Neuronal stem cell (in vitro differentiated cells): Measurements from ENCODE around the gene STK33.

Experiments used
- DNase-seq: peaks from one replicate; pipeline ENCODE4 v3.0.0-alpha.2; 2013; ENCODE audit warnings: low spot score
- H2AFZ ChIP-seq: one replicate; pipeline ENCODE4 v1.6.1; 2013; ENCODE audit warnings: mild to moderate bottlenecking, low read length, inconsistent platforms
- H2AK5ac ChIP-seq: 2 replicates; pipeline ENCODE4 v1.6.1; 2013; ENCODE audit warnings: low read depth, mild to moderate bottlenecking, inconsistent platforms, low read length, moderate library complexity, mixed read lengths
- H2BK120ac ChIP-seq: 2 replicates; pipeline ENCODE4 v1.6.1; 2013; ENCODE audit warnings: low read depth, mild to moderate bottlenecking, inconsistent platforms, low read length, moderate library complexity, mixed read lengths
- H2BK12ac ChIP-seq: one replicate; pipeline ENCODE4 v1.6.1; 2013; ENCODE audit warnings: low read length, inconsistent platforms
- H2BK15ac ChIP-seq: 2 replicates; pipeline ENCODE4 v1.6.1; 2013; ENCODE audit warnings: mild to moderate bottlenecking, low read length, inconsistent platforms, mixed read lengths
- H2BK5ac ChIP-seq: one replicate; pipeline ENCODE4 v1.6.1; 2013; ENCODE audit warnings: inconsistent platforms, mild to moderate bottlenecking, low read length, moderate library complexity
- H3K14ac ChIP-seq: one replicate; pipeline ENCODE4 v1.6.1; 2013; ENCODE audit warnings: low read length, inconsistent platforms
- H3K18ac ChIP-seq: 2 replicates; pipeline ENCODE4 v1.6.1; 2013; ENCODE audit warnings: low read length, inconsistent platforms
- H3K23ac ChIP-seq: 2 replicates; pipeline ENCODE4 v1.6.1; 2013; ENCODE audit warnings: low read depth, mild to moderate bottlenecking, mixed read lengths, low read length, inconsistent platforms; ENCODE audit not compliant: poor library complexity
- H3K27ac ChIP-seq: replicated peaks from 3 replicates; pipeline ENCODE4 v1.5.1; 2013; ENCODE audit warnings: low read length, inconsistent platforms
- H3K27me3 ChIP-seq, 3 experiments: 2 replicates each; pipeline ENCODE4 v1.6.1; 2013; ENCODE audit warnings: low read length in 3 of 3, mild to moderate bottlenecking in 2 of 3, inconsistent platforms in 1 of 3, low read depth in 1 of 3, mixed read lengths in 1 of 3, moderate library complexity in 1 of 3; ENCODE audit not compliant: control insufficient read depth in 3 of 3, insufficient read depth in 3 of 3
- H3K36me3 ChIP-seq, 2 donors: replicated peaks in 1 of 2; 2 replicates each; pipeline ENCODE4 v1.6.1; 2013; ENCODE audit warnings: low read length in 2 of 2; ENCODE audit not compliant: control insufficient read depth in 2 of 2, insufficient read depth in 2 of 2
- H3K4ac ChIP-seq: 2 replicates; pipeline ENCODE4 v1.6.1; 2013; ENCODE audit warnings: inconsistent platforms, mild to moderate bottlenecking, low read length, moderate library complexity
- H3K4me1 ChIP-seq, 2 donors: 1 replicate in 1 of 2; 2 replicates in 1 of 2; pipeline ENCODE4 v1.6.1; 2013; ENCODE audit warnings: low read length in 2 of 2, low read depth in 1 of 2; ENCODE audit not compliant: control insufficient read depth in 2 of 2, insufficient read depth in 1 of 2
- H3K4me2 ChIP-seq: one replicate; pipeline ENCODE4 v1.6.1; 2013; ENCODE audit warnings: mild to moderate bottlenecking, low read length, inconsistent platforms; ENCODE audit not compliant: insufficient read depth, poor library complexity, severe bottlenecking
- H3K4me3 ChIP-seq, 2 donors: 2 replicates each; pipeline ENCODE4 v1.5.1; 2013; ENCODE audit warnings: low read length in 2 of 2, mild to moderate bottlenecking in 2 of 2, inconsistent platforms in 1 of 2, moderate library complexity in 1 of 2
- H3K79me1 ChIP-seq: one replicate; pipeline ENCODE4 v1.6.1; 2013; ENCODE audit warnings: low read depth, mild to moderate bottlenecking, inconsistent platforms, low read length, moderate library complexity
- H3K9ac ChIP-seq: one replicate; pipeline ENCODE4 v1.6.1; 2013; ENCODE audit warnings: mild to moderate bottlenecking, low read depth, low read length, inconsistent platforms; ENCODE audit not compliant: poor library complexity
- H3K9me3 ChIP-seq, 2 donors: replicated peaks in 1 of 2; 2 replicates each; pipeline versions ENCODE3 to v1.6.1; 2013; ENCODE audit warnings: low read length in 2 of 2, mild to moderate bottlenecking in 2 of 2, inconsistent platforms in 1 of 2, low read depth in 1 of 2, mixed read lengths in 1 of 2, moderate library complexity in 1 of 2; ENCODE audit not compliant: control insufficient read depth in 2 of 2, insufficient read depth in 1 of 2
- H4K8ac ChIP-seq: one replicate; pipeline ENCODE4 v1.6.1; 2013; ENCODE audit warnings: low read depth, mild to moderate bottlenecking, inconsistent platforms, low read length, moderate library complexity
- H4K91ac ChIP-seq: one replicate; pipeline ENCODE4 v1.6.1; 2013; ENCODE audit warnings: low read length, low read depth, mild to moderate bottlenecking, inconsistent platforms; ENCODE audit not compliant: poor library complexity
- WGBS, 2 donors: extraction: QIAGEN DNeasy Blood & Tissue Kit; methylation state at CpG; one replicate each; pipeline ENCODE4 v1.1.7; 2013; ENCODE audit warnings: missing lambda C conversion rate in 2 of 2, mixed read lengths in 1 of 2; ENCODE audit not compliant: insufficient read length in 2 of 2, insufficient replicate concordance in 1 of 2; ENCODE audit errors: extremely low coverage in 2 of 2; 5-methylcytosine and 5-hydroxymethylcytosine counted together

Gene STK33

GRCh38 chr11:8484251-8484650, 109.8 kb downstream of the STK33 start:
- H3K23ac ChIP-seq: no peak overlapping the region
- H3K4me3 ChIP-seq: no peak overlapping the region
- no peaks in the 10 kb centered on the region for H3K79me1 ChIP-seq
- no peak overlapping the region for H3K14ac ChIP-seq
- DNase-seq: no peak
- no peak overlapping the region for H3K27ac ChIP-seq
- H3K4me2 ChIP-seq: no peak overlapping the region
- H2BK12ac ChIP-seq: no peak overlapping the region
- H3K18ac ChIP-seq: no peak overlapping the region
- no peak overlapping the region for H4K8ac ChIP-seq
- no peak overlapping the region for H3K9ac ChIP-seq
- H2AK5ac ChIP-seq: no peak overlapping the region
- H4K91ac ChIP-seq: no peak overlapping the region
- peaks cover under 1% of the 10 kb centered on the region in 2 donors for H3K9me3 ChIP-seq
- no peak overlapping the region for H2BK15ac ChIP-seq
- H3K36me3 ChIP-seq: no peaks in the 10 kb centered on the region
- no peak overlapping the region for H2BK5ac ChIP-seq
- no peaks in the 10 kb centered on the region for H3K4me1 ChIP-seq
- H3K27me3 ChIP-seq: no peaks in the 10 kb centered on the region
- no peak overlapping the region for H2BK120ac ChIP-seq
- H2AFZ ChIP-seq: no peak overlapping the region
- WGBS, 2 donors: no CpG with 5 or more reads among the region's 3 CpGs
- no peak overlapping the region for H3K4ac ChIP-seq

GRCh38 chr11:8480858-8481257, 113.2 kb downstream of the STK33 start:
- Histone ChIP-seq H4K91ac (no peak overlapping the region), H3K4ac (no peak overlapping the region), H3K18ac (no peak overlapping the region), H2BK15ac (no peak overlapping the region), H3K27me3 (no peaks in the 10 kb centered on the region), H3K79me1 (no peaks in the 10 kb centered on the region), H2BK120ac (no peak overlapping the region), H2AK5ac (no peak overlapping the region), H3K9ac (no peak overlapping the region), H2AFZ (no peak overlapping the region), H3K4me2 (no peak overlapping the region), H4K8ac (no peak overlapping the region), H3K4me1 (no peaks in the 10 kb centered on the region), H3K27ac (no peak overlapping the region), H3K9me3 (peaks cover 0 to 2% of the 10 kb centered on the region in 2 donors), H3K36me3 (no peaks in the 10 kb centered on the region), H3K4me3 (no peak overlapping the region), H2BK12ac (no peak overlapping the region), H2BK5ac (no peak overlapping the region), H3K14ac (no peak overlapping the region), H3K23ac (no peak overlapping the region)
- no CpG with 5 or more reads among the region's 3 CpGs for WGBS, 2 donors
- DNase-seq: no peak

GRCh38 chr11:8477680-8478079, 116.3 kb downstream of the STK33 start:
- DNase-seq: no peak
- Histone ChIP-seq H3K4me2 (no peak overlapping the region), H3K36me3 (no peaks in the 10 kb centered on the region), H3K79me1 (no peaks in the 10 kb centered on the region), H3K23ac (no peak overlapping the region), H3K14ac (no peak overlapping the region), H2BK12ac (no peak overlapping the region), H3K9me3 (peaks cover 0 to 2% of the 10 kb centered on the region in 2 donors), H3K4me1 (no peaks in the 10 kb centered on the region), H3K18ac (no peak overlapping the region), H3K9ac (no peak overlapping the region), H2BK15ac (no peak overlapping the region), H3K27ac (no peak overlapping the region), H3K27me3 (no peaks in the 10 kb centered on the region), H2AK5ac (no peak overlapping the region), H2BK5ac (no peak overlapping the region), H4K8ac (no peak overlapping the region), H2BK120ac (no peak overlapping the region), H3K4ac (no peak overlapping the region), H3K4me3 (no peak overlapping the region), H2AFZ (no peak overlapping the region), H4K91ac (no peak overlapping the region)
- no CpG with 5 or more reads among the region's 1 CpG for WGBS, 2 donors

- H3K4me2 ChIP-seq: no peak overlapping the region
- H3K27ac ChIP-seq: no peak overlapping the region
- H3K9ac ChIP-seq: no peak overlapping the region
- WGBS, 2 donors: no CpG with 5 or more reads among the region's 2 CpGs
- no peak overlapping the region for H2BK12ac ChIP-seq
- H3K4me1 ChIP-seq: no peaks in the 10 kb centered on the region
- H3K27me3 ChIP-seq: no peaks in the 10 kb centered on the region
- H4K91ac ChIP-seq: no peak overlapping the region
- DNase-seq: no peak
- H2BK120ac ChIP-seq: no peak overlapping the region
- H2AK5ac ChIP-seq: no peak overlapping the region
- H2BK5ac ChIP-seq: no peak overlapping the region
- no peaks in the 10 kb centered on the region for H3K79me1 ChIP-seq
- no peaks in the 10 kb centered on the region for H3K36me3 ChIP-seq
- no peak overlapping the region for H3K4me3 ChIP-seq
- H3K14ac ChIP-seq: no peak overlapping the region
- H4K8ac ChIP-seq: no peak overlapping the region
- H3K18ac ChIP-seq: no peak overlapping the region
- no peak overlapping the region for H3K23ac ChIP-seq
- no peak overlapping the region for H2AFZ ChIP-seq
- H3K4ac ChIP-seq: no peak overlapping the region
- peaks cover 0 to 2% of the 10 kb centered on the region in 2 donors for H3K9me3 ChIP-seq
- H2BK15ac ChIP-seq: no peak overlapping the region
These were observed 116.9 kb downstream of the STK33 start for GRCh38 chr11:8477151-8477550.
